OCI-LY1 (cell line): ENCODE measurements around the gene NAA16.

Experiments used
- CTCF ChIP-seq: fragments of 200-600 bp; sonication (generic), shearing (Covaris generic); IDR thresholded peaks from 2 replicates; pipeline ENCODE4 v1.5.1; 2017; ENCODE audit warnings: mild to moderate bottlenecking, antibody characterized with exemption, low read length, moderate library complexity, mixed read lengths
- EZH2 ChIP-seq: fragments of 200-600 bp; sonication (generic), shearing (Covaris generic); IDR thresholded peaks from 2 replicates; pipeline ENCODE4 v1.8.0; 2017; ENCODE audit warnings: borderline replicate concordance, mixed run types, mild to moderate bottlenecking, antibody characterized with exemption, low read length, moderate library complexity, mixed read lengths

GRCh38 chr13:41325752-41326151 lies 14.7 kb downstream of the NAA16 start:
- TF ChIP-seq CTCF = no peak
- TF ChIP-seq EZH2 = no peak
